HG02870 (cell line): ENCODE measurements around the gene RBMS3.
"Not testable (repeated sequence)": the region's sequence is repeated elsewhere in the genome, so short reads cannot be mapped to it uniquely, and the experiment has no call there.

Source experiments
- ATAC-seq: cut with Tn5 transposase; IDR thresholded peaks from one replicate; pipeline ENCODE4 v1.9.1; 2021; ENCODE audit warnings: mild to moderate bottlenecking, moderate library complexity; ENCODE audit not compliant: unreplicated experiment

Gene RBMS3

GRCh38 chr3:29972320-29972993 is 691.6 kb downstream of the RBMS3 start:
- ATAC-seq: no peak

- ATAC-seq: no peak
Observed at GRCh38 chr3:29973763-29974162, 692.9 kb downstream of the RBMS3 start.

GRCh38 chr3:29976871-29977270 is 696.0 kb downstream of the RBMS3 start:
- no peak for ATAC-seq

- ATAC-seq: no peak
Observed at GRCh38 chr3:29977360-29977759, 696.5 kb downstream of the RBMS3 start.

DNA sequence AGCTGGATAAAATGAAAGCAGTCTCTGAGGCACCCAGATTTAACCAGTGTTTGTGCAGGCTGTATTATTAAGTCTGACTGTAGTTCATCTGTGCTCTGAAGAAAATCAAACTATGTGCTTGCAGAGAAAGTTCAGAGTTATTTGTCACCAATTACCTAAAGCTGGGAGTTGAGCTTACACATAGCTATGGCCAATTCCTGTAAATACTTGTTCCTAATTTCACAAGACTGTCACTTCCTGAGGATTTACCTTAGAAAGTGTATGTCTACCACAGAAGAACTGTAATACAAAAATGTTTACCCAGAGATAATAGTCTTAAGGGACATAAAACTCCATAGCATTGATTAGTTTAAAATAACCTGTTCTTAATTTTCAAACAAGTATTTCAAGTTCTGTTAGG is 697.2 kb downstream of the RBMS3 start:
- no peak for ATAC-seq

DNA sequence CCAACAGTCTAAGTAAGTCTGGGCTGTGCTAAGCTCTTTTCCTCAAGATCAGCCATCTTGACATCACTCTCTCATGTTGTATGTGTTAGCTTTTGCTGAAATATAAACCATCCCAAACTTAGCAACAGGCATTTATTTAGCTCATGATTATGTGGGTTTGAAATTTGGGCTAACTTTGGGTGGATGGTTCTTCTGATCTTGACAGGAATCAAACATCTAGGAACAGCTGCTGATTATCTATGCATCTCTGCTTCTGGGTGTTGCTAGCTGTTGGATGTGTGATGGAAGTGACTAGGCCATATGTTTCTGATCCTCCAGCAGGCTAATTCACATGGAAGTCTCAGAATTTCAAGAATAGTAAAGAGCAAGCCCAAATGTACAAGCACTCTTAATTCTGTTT is 710.3 kb downstream of the RBMS3 start:
- ATAC-seq: no peak

- ATAC-seq: no peak
Observed at GRCh38 chr3:30002797-30003196, 721.9 kb downstream of the RBMS3 start.

GRCh38 chr3:30003741-30004140 is 722.9 kb downstream of the RBMS3 start:
- no peak for ATAC-seq

- no peak for ATAC-seq
Observed at GRCh38 chr3:30004481-30004880, 723.6 kb downstream of the RBMS3 start.

DNA sequence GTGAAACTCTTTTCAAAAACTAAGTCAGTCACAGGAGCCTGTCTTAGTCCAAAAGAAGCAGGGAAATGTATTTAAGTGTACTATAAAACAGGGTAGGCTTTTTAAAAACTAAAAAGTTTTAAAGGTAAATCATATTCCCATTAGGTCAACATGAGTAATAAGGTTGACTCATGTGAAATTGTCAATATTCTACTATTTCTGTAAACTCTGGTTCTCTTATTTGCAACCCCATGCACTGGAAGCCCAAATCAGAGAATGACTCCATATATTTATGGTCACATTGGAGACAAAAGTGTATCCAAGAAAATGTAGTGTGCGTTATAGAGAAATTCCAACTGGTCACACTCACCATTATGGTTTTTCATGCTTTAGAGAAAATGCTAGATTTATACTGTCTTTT is 725.2 kb downstream of the RBMS3 start:
- no peak for ATAC-seq

DNA sequence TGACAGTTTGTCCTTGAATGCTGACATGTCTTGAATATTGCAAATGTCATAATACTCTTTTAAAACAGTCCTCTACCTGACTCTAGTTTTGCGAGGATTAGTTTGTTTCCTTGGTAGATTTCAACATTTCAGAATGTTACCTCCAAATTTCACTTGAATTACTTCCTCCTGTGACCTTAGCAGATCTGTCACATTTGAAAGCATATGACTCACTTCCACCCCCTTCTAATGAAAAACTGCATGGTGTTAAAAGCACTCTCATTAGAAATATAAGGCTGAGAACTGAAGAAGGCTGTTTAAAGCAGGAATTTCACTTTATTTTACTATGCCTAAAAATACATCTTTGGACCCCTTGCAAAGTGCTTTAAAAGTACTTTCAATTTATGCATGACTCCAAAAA is 726.8 kb downstream of the RBMS3 start:
- no peak for ATAC-seq

DNA sequence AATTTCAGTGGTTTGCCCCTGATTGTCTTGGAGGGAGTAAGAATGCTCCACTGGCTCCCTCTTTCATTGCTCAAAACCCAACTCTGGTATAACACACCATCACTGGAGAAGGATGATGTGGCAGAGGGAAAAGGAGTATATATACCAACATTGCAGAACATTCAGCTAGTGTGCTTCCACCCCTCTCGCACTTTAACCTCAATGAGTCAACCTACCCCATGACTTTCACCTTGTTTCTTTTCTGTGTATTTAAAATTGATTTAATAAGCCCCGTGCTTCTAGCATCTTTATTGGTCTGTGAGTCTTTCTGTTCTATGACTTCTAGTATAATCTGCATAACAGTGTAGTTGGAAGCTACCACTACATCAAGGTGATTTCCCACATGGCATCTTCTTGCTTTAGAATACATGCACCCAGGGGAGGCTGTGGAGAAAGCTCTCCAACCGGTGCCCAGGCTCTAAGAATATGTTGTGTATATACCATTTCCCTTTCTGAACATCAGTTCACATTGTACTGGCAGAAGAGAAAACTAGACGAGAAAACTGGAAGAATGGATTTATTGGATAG is 730.4 kb downstream of the RBMS3 start:
- no peak for ATAC-seq

GRCh38 chr3:30012941-30013543 is 732.2 kb downstream of the RBMS3 start:
- no peak for ATAC-seq

DNA sequence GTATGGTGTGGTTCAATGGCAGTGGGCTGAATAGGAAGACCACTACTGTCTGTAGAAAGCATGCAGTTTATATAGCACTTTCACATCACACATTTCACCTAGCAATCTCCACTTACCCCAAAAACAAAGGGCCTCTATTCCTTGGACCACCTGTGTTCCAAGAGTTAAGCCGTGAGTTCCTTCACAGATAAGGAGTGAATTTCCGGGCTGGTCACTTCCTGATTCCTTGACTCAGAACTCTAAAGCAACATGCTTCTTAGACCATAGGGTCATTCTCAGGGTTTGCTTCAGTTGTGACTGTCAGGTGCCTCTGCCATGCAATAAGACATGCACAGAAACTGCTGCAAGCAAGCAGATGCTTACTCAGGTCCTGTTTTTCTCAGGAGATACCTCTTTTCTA is 737.0 kb downstream of the RBMS3 start:
- no peak for ATAC-seq

- no peak for ATAC-seq
Observed at GRCh38 chr3:30020380-30020779, 739.5 kb downstream of the RBMS3 start.

DNA sequence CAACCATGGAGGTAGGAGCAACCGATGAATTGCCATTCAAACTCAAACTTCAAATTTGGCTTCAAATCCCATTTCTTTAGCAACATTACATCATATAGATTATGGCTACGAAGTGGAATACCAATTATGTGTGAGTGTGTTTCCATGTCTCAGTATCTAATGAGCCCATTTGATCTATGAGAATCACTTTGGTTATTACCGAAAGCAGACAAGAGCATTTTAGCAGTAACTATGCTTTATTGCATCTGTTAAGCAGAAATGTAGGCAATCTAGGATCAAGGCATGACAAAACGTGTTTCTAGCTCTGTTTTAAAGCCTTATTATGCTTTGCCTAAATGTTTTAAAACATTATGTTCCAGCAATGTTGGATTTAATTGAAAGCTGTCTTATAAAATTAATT is 743.6 kb downstream of the RBMS3 start:
- no peak for ATAC-seq

GRCh38 chr3:30026851-30027250 is 746.0 kb downstream of the RBMS3 start:
- no peak for ATAC-seq

GRCh38 chr3:30034246-30034991 is 753.5 kb downstream of the RBMS3 start:
- no peak for ATAC-seq

DNA sequence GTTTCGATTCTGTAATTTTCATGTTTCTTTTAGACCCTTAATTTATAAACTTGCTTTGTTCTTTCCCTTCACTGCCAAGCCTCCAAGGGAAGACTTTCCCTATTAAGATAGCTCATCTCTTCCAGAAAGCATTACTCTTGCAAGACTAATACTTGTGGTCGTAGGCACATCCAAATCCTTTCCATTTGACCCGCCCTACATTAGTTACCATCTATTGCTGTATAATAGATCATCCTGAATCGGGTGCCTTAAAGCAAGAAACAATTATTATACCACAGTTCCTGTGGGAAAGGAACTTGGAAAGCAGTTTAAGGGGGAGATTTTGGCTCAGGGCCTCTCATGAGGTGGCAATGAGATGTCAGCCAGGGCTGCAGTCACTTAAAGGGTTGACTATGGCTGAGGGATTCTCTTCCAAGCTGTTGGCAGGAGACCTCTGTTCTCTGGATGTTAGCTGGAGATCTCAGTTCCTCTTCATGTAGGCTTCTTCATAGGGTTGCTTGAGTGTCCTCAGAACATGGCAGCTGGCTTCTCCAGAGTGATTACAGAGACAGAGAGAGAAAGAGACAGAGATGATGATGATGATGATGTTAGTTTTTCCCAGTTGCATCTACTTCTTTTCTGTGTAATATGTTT is 755.2 kb downstream of the RBMS3 start:
- no peak for ATAC-seq

DNA sequence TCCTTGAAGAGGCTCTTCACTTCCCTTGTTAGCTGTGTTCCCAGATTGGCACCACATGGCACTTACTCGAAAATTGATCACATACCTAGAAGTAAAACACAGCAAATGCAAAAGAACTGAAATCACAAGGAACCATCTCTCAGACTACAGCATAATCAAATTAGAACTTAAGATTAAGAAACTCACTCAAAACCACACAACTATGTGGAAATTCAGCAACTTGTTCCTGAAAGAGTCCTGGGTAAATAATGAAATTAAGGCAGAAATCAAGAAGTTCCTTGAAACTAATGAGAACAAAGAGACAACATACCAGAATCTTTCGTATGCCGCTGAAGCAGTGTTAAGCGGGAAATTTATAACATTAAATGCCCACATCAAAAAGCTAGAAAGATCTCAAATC is 759.3 kb downstream of the RBMS3 start:
- no peak for ATAC-seq

DNA sequence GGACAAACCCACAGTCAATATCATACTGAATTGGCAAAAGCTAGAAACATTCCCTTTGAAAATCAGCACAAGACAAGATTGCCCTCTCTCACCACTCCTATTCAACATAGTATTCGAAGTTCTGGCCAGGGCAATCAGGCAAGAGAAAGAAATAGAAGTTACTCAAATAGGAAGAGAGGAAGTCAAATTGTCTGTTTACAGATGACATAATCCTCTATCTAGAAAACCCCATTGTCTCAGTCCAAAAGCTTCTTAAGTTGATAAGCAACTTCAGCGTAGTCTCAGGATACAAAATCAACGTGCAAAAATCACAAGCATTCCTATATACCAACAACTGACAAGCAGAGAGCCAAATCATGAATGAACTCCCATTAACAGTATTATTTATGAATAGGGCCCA is 760.6 kb downstream of the RBMS3 start:
- not testable (repeated sequence) for ATAC-seq
